HG03439 (cell line): Measurements from ENCODE around the gene LOXHD1.

Experiments
- ATAC-seq: cut with Tn5 transposase; IDR thresholded peaks from one replicate; pipeline ENCODE4 v1.9.1; 2021; ENCODE audit warnings: mild to moderate bottlenecking, moderate library complexity; ENCODE audit not compliant: unreplicated experiment

LOXHD1 gene

GRCh38 chr18:46630160-46630559 lies 26.9 kb downstream of the LOXHD1 start:
- ATAC-seq, result no peak

- no peak for ATAC-seq
Observed at GRCh38 chr18:46629361-46629760, 27.7 kb downstream of the LOXHD1 start.

GRCh38 chr18:46628206-46628605 lies 28.8 kb downstream of the LOXHD1 start:
- ATAC-seq, result no peak

GRCh38 chr18:46627136-46627535 lies 29.9 kb downstream of the LOXHD1 start:
- ATAC-seq, result no peak

GRCh38 chr18:46625069-46625468 lies 32.0 kb downstream of the LOXHD1 start:
- no peak for ATAC-seq

- ATAC-seq, result no peak
Observed at GRCh38 chr18:46624127-46624526, 32.9 kb downstream of the LOXHD1 start.

- no peak for ATAC-seq
Observed at GRCh38 chr18:46623541-46623940, 33.5 kb downstream of the LOXHD1 start.

GRCh38 chr18:46622999-46623398 lies 34.0 kb downstream of the LOXHD1 start:
- no peak for ATAC-seq

- ATAC-seq, result no peak
Observed at GRCh38 chr18:46622451-46622850, 34.6 kb downstream of the LOXHD1 start.

- ATAC-seq, result no peak
Observed at GRCh38 chr18:46621871-46622270, 35.1 kb downstream of the LOXHD1 start.

GRCh38 chr18:46621111-46621766 lies 35.8 kb downstream of the LOXHD1 start:
- ATAC-seq, result no peak

- ATAC-seq, result no peak
Observed at GRCh38 chr18:46619559-46619958, 37.5 kb downstream of the LOXHD1 start.

- no peak for ATAC-seq
Observed at GRCh38 chr18:46615720-46616119, 41.3 kb downstream of the LOXHD1 start.

GRCh38 chr18:46609048-46609447 lies 48.0 kb downstream of the LOXHD1 start:
- no peak for ATAC-seq

GRCh38 chr18:46607926-46608325 lies 49.1 kb downstream of the LOXHD1 start:
- ATAC-seq, result no peak

- no peak for ATAC-seq
Observed at GRCh38 chr18:46601141-46601805, 55.7 kb downstream of the LOXHD1 start.

- no peak for ATAC-seq
Observed at GRCh38 chr18:46596119-46596518, 60.9 kb downstream of the LOXHD1 start.

- no peak for ATAC-seq
Observed at GRCh38 chr18:46591783-46592391, 65.1 kb downstream of the LOXHD1 start.

- ATAC-seq, result no peak
Observed at GRCh38 chr18:46590103-46590502, 66.9 kb downstream of the LOXHD1 start.

- ATAC-seq, result no peak
Observed at GRCh38 chr18:46588971-46589660, 67.9 kb downstream of the LOXHD1 start.

- no peak for ATAC-seq
Observed at GRCh38 chr18:46587600-46587999, 69.4 kb downstream of the LOXHD1 start.

- no peak for ATAC-seq
Observed at GRCh38 chr18:46583711-46584110, 73.3 kb downstream of the LOXHD1 start.
